ENCODE results near the gene FGF2.
"Not testable (repeated sequence)": the region's sequence is repeated elsewhere in the genome, so short reads cannot be mapped to it uniquely, and the experiment has no call there.

The FGF2 gene

GRCh38 chr4:122812823-122813222 lies 13.8 kb upstream of the FGF2 start:
- not testable (repeated sequence) for DNase-seq (ENCODE audit: low read depth in 2 of 2, low spot score in 1 of 2)

- no peak for DNase-seq (ENCODE audit: low read depth in 2 of 2, low spot score in 1 of 2)
Measured at GRCh38 chr4:122814426-122814825, 12.2 kb upstream of the FGF2 start.

- DNase-seq (ENCODE audit: low read depth in 2 of 2, low spot score in 1 of 2) = no peak
Measured at GRCh38 chr4:122815248-122815647, 11.4 kb upstream of the FGF2 start.

GRCh38 chr4:122816476-122816875 lies 10.2 kb upstream of the FGF2 start:
- no peak for DNase-seq (ENCODE audit: low read depth in 2 of 2, low spot score in 1 of 2)

GRCh38 chr4:122819708-122820449 lies 6.8 kb upstream of the FGF2 start:
- no peak for DNase-seq (ENCODE audit: low read depth in 2 of 2, low spot score in 1 of 2)

GRCh38 chr4:122821092-122821491 lies 5.5 kb upstream of the FGF2 start:
- no peak for DNase-seq (ENCODE audit: low read depth in 2 of 2, low spot score in 1 of 2)

GRCh38 chr4:122822466-122822865 lies 4.2 kb upstream of the FGF2 start:
- DNase-seq (ENCODE audit: low read depth in 2 of 2, low spot score in 1 of 2) = no peak

- no peak for DNase-seq (ENCODE audit: low read depth in 2 of 2, low spot score in 1 of 2)
Measured at GRCh38 chr4:122823476-122823875, 3.2 kb upstream of the FGF2 start.

GRCh38 chr4:122824616-122825015 lies 2.0 kb upstream of the FGF2 start:
- DNase-seq (ENCODE audit: low read depth in 2 of 2, low spot score in 1 of 2) = no peak

- no peak for DNase-seq (ENCODE audit: low read depth in 2 of 2, low spot score in 1 of 2)
Measured at GRCh38 chr4:122826079-122826527, 528 bp upstream of the FGF2 start.

GRCh38 chr4:122827258-122827878 lies 737 bp downstream of the FGF2 start:
- DNase-seq (ENCODE audit: low read depth in 2 of 2, low spot score in 1 of 2) = no peak

GRCh38 chr4:122827879-122828601 lies 1.4 kb downstream of the FGF2 start:
- no peak for DNase-seq (ENCODE audit: low read depth in 2 of 2, low spot score in 1 of 2)

- DNase-seq (ENCODE audit: low read depth in 2 of 2, low spot score in 1 of 2) = no peak
Measured at GRCh38 chr4:122830426-122831095, 3.9 kb downstream of the FGF2 start.

GRCh38 chr4:122831515-122832196 lies 5.0 kb downstream of the FGF2 start:
- DNase-seq (ENCODE audit: low read depth in 2 of 2, low spot score in 1 of 2) = no peak

- no peak for DNase-seq (ENCODE audit: low read depth in 2 of 2, low spot score in 1 of 2)
Measured at GRCh38 chr4:122832732-122833131, 6.1 kb downstream of the FGF2 start.

- no peak for DNase-seq (ENCODE audit: low read depth in 2 of 2, low spot score in 1 of 2)
Measured at GRCh38 chr4:122833999-122834398, 7.4 kb downstream of the FGF2 start.

GRCh38 chr4:122836941-122837340 lies 10.3 kb downstream of the FGF2 start:
- no peak for DNase-seq (ENCODE audit: low read depth in 2 of 2, low spot score in 1 of 2)

GRCh38 chr4:122838034-122838433 lies 11.4 kb downstream of the FGF2 start:
- no peak for DNase-seq (ENCODE audit: low read depth in 2 of 2, low spot score in 1 of 2)

GRCh38 chr4:122842392-122842791 lies 15.8 kb downstream of the FGF2 start:
- DNase-seq (ENCODE audit: low read depth in 2 of 2, low spot score in 1 of 2) = no peak

- DNase-seq (ENCODE audit: low read depth in 2 of 2, low spot score in 1 of 2) = no peak
Measured at GRCh38 chr4:122842984-122843531, 16.4 kb downstream of the FGF2 start.

- not testable (repeated sequence) for DNase-seq (ENCODE audit: low read depth in 2 of 2, low spot score in 1 of 2)
Measured at GRCh38 chr4:122844391-122844790, 17.8 kb downstream of the FGF2 start.
